ENCODE data around the gene EPHA2. TPM values are rescaled to one million over a fixed set of nuclear protein-coding genes. Genes with fewer than 3 reads are reported as not detected.
"Not testable (repeated sequence)": the region's sequence is repeated elsewhere in the genome, so short reads cannot be mapped to it uniquely, and the experiment has no call there.

EPHA2 gene
- polyA plus RNA-seq (ENCODE audit: insufficient read length), result 15.4 TPM
- long read RNA-seq, donor 1, partial matches to known transcripts, result 0 of 2 reads
- long read RNA-seq, donor 1, other reads (novel, unspliced or antisense), result 0 of 2 reads
- long read RNA-seq, donor 2, result 0 reads
- long read RNA-seq, donor 3, result 0 reads
- long read RNA-seq, donor 4, result 0 reads
- long read RNA-seq, donor 5, partial matches to known transcripts, result 0 of 1 reads
- long read RNA-seq, donor 5, other reads (novel, unspliced or antisense), result 0 of 1 reads
- long read RNA-seq, donor 6, result 0 reads
- long read RNA-seq, donor 7, partial matches to known transcripts, result 0 of 4 reads
- long read RNA-seq, donor 7, other reads (novel, unspliced or antisense), result 0 of 4 reads
- long read RNA-seq, donor 8, result 0 reads

GRCh38 chr1:16155537-16156410 lies at the start of gene EPHA2:
Gene EPHA2, minus strand, starts transcription at chr1:16156069. Its CDS starts 137 bp downstream, at chr1:16155932.
- DNase-seq, result peak; percentile 96

- DNase-seq, result no peak
Observed at GRCh38 chr1:16205334-16205671, 49.4 kb upstream of the EPHA2 start.

GRCh38 chr1:16204634-16205333 lies 48.9 kb upstream of the EPHA2 start:
- no peak for DNase-seq

GRCh38 chr1:16204216-16204615 lies 48.3 kb upstream of the EPHA2 start:
- no peak for DNase-seq

GRCh38 chr1:16203550-16203949 lies 47.7 kb upstream of the EPHA2 start:
- DNase-seq, result no peak

GRCh38 chr1:16202281-16203210 lies 46.7 kb upstream of the EPHA2 start:
- no peak for DNase-seq

GRCh38 chr1:16199700-16200099 lies 43.8 kb upstream of the EPHA2 start:
- DNase-seq, result no peak

- DNase-seq, result no peak
Observed at GRCh38 chr1:16199157-16199501, 43.3 kb upstream of the EPHA2 start.

- no peak for DNase-seq
Observed at GRCh38 chr1:16198444-16199156, 42.7 kb upstream of the EPHA2 start.

GRCh38 chr1:16196874-16197273 lies 41.0 kb upstream of the EPHA2 start:
- DNase-seq, result no peak

- not testable (repeated sequence) for DNase-seq
Observed at GRCh38 chr1:16196139-16196538, 40.3 kb upstream of the EPHA2 start.

GRCh38 chr1:16195518-16195905 lies 39.6 kb upstream of the EPHA2 start:
- DNase-seq, result no peak

- DNase-seq, result no peak
Observed at GRCh38 chr1:16191916-16192546, 36.2 kb upstream of the EPHA2 start.

GRCh38 chr1:16191309-16191708 lies 35.4 kb upstream of the EPHA2 start:
- no peak for DNase-seq

GRCh38 chr1:16189921-16190621 lies 34.2 kb upstream of the EPHA2 start:
- DNase-seq, result no peak

- no peak for DNase-seq
Observed at GRCh38 chr1:16189003-16189402, 33.1 kb upstream of the EPHA2 start.

- peak; percentile 70 for DNase-seq
Observed at GRCh38 chr1:16187748-16188401, 32.0 kb upstream of the EPHA2 start.

- DNase-seq, result no peak
Observed at GRCh38 chr1:16186655-16187235, 30.9 kb upstream of the EPHA2 start.
